ENCODE measurements around the gene NT5DC1. TPM values are rescaled to one million over a fixed set of nuclear protein-coding genes. Genes with fewer than 3 reads are reported as not detected.

NT5DC1 gene
- total RNA-seq, 1 donor from 2014 or later: 49.7 TPM

GRCh38 chr6:116078945-116079344 is 21.7 kb upstream of the NT5DC1 start:
- Histone ChIP-seq H3K4me1 (no peaks in the 10 kb centered on the region), H3K27me3 (no peaks in the 10 kb centered on the region), H3K4me3 (no peak overlapping the region), H3K9me3 (no peaks in the 10 kb centered on the region), H3K36me3 (no peaks in the 10 kb centered on the region), H3K27ac (no peak overlapping the region)
- no peak for DNase-seq
- no peak for ATAC-seq
- intact Hi-C loops (cut with DNase I): no loop called here
- TF ChIP-seq CTCF (IDR thresholded peaks at IDR 0.05): no peak

- DNase-seq: no peak
- intact Hi-C loops (cut with DNase I): no loop called here
Observed at GRCh38 chr6:116083052-116083451, 17.6 kb upstream of the NT5DC1 start.

GRCh38 chr6:116084284-116084683 is 16.4 kb upstream of the NT5DC1 start:
- ATAC-seq (no peak), DNase-seq (no peak)
- H3K9me3 ChIP-seq: no peaks in the 10 kb centered on the region
- H3K27ac ChIP-seq: no peak overlapping the region
- intact Hi-C loops (cut with DNase I): no loop called here
- TF ChIP-seq CTCF (IDR thresholded peaks at IDR 0.05): no peak
- H3K4me3 ChIP-seq: no peak overlapping the region
- H3K36me3 ChIP-seq: no peaks in the 10 kb centered on the region
- no peaks in the 10 kb centered on the region for H3K27me3 ChIP-seq
- H3K4me1 ChIP-seq: no peaks in the 10 kb centered on the region

More at GRCh38 chr6:116083052-116083451, 17.6 kb upstream of the NT5DC1 start:
- no peak for ATAC-seq
- H3K27me3 ChIP-seq: no peaks in the 10 kb centered on the region
- H3K27ac ChIP-seq: no peak overlapping the region
- H3K4me3 ChIP-seq: no peak overlapping the region
- no peaks in the 10 kb centered on the region for H3K36me3 ChIP-seq
- no peaks in the 10 kb centered on the region for H3K4me1 ChIP-seq
- no peaks in the 10 kb centered on the region for H3K9me3 ChIP-seq
- no peak for TF ChIP-seq CTCF (IDR thresholded peaks at IDR 0.05)

- intact Hi-C loops (cut with DNase I): no loop called here
- no peak for ATAC-seq
Observed at GRCh38 chr6:116087437-116088027, 13.1 kb upstream of the NT5DC1 start.

GRCh38 chr6:116088946-116089345 is 11.7 kb upstream of the NT5DC1 start:
- ATAC-seq: no peak
- DNase-seq: no peak
- Histone ChIP-seq H3K36me3 (no peaks in the 10 kb centered on the region), H3K27me3 (no peaks in the 10 kb centered on the region), H3K9me3 (no peaks in the 10 kb centered on the region), H3K4me3 (no peak overlapping the region), H3K4me1 (no peaks in the 10 kb centered on the region), H3K27ac (no peak overlapping the region)
- TF ChIP-seq CTCF (IDR thresholded peaks at IDR 0.05): no peak
- intact Hi-C loops (cut with DNase I): no loop called here

More at GRCh38 chr6:116087437-116088027, 13.1 kb upstream of the NT5DC1 start:
- Histone ChIP-seq H3K4me1 (no peaks in the 10 kb centered on the region), H3K36me3 (no peaks in the 10 kb centered on the region), H3K4me3 (no peak overlapping the region), H3K27me3 (no peaks in the 10 kb centered on the region), H3K27ac (no peak overlapping the region), H3K9me3 (no peaks in the 10 kb centered on the region)
- TF ChIP-seq CTCF (IDR thresholded peaks at IDR 0.05): no peak
- no peak for DNase-seq

- ATAC-seq: no peak
- DNase-seq: no peak
- no peak overlapping the region for H3K4me3 ChIP-seq
- H3K36me3 ChIP-seq: no peaks in the 10 kb centered on the region
- H3K4me1 ChIP-seq: no peaks in the 10 kb centered on the region
- TF ChIP-seq CTCF (IDR thresholded peaks at IDR 0.05): no peak
- H3K9me3 ChIP-seq: no peaks in the 10 kb centered on the region
- H3K27me3 ChIP-seq: no peaks in the 10 kb centered on the region
- no peak overlapping the region for H3K27ac ChIP-seq
- intact Hi-C loops (cut with DNase I): loop anchor here (10.0 kb wide), 1 partner anchor 75 kb away; no protein-coding TSS in a partner anchor
Observed at GRCh38 chr6:116090251-116090650, 10.4 kb upstream of the NT5DC1 start.

All from upper lobe of right lung (tissue), 1 donor.